IPS-11a (cell line): ENCODE data around the gene PPCDC.

Source experiments
- H3K4me3 ChIP-seq: one replicate; pipeline ENCODE4 v1.5.1; 2013; ENCODE audit warnings: low read depth, low read length, control low read depth

PPCDC gene, protein sequence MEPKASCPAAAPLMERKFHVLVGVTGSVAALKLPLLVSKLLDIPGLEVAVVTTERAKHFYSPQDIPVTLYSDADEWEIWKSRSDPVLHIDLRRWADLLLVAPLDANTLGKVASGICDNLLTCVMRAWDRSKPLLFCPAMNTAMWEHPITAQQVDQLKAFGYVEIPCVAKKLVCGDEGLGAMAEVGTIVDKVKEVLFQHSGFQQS

DNA sequence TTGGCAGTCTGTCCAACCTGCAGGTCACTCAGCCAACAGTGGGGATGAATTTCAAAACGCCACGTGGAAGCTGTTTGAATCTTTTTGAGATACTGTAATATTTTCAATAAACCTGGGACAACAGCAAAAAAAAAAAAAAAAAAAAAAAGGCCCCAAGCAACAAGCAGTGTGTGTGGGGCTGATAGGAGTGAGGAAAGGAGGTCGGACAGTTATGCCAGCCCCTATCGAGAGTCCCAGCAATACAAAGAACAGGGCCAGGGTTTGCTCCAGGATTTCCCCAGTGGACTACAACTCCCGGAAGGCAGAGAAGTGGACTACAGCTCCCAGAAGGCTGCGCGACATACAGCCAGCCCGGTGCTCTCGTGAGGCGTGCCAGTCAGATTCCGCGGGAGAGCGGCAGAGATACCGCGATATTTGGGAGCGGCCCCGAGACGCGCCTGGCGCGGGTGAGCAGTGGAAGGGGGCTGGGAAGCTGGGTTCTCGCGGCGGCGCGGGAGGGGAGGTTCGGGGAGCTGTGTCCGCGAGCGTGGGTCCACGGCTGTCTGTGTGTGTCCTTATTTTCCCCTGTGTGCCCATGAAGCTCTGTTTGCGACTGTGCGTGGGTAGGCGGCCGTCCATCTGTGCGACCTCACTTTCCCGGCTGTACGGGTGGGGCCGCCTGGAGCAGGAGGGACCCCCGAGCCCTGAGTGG, at the start of gene PPCDC:
PPCDC (plus strand) TSS at position 410 of the 691 bp plus-strand sequence. CDS start 4,729 bp downstream, outside the sequence.
- peak within 1 kb of the TSS; percentile 99 for H3K4me3 ChIP-seq

GRCh38 chr15:74976159-74976558, 47.2 kb upstream of the PPCDC start:
- H3K4me3 ChIP-seq: no peak overlapping the region

- no peak overlapping the region for H3K4me3 ChIP-seq
Measured at GRCh38 chr15:74977599-74977998, 45.8 kb upstream of the PPCDC start.

- H3K4me3 ChIP-seq: no peak overlapping the region
Measured at GRCh38 chr15:74978077-74978476, 45.3 kb upstream of the PPCDC start.

- no peak overlapping the region for H3K4me3 ChIP-seq
Measured at GRCh38 chr15:74978503-74978902, 44.9 kb upstream of the PPCDC start.

- H3K4me3 ChIP-seq: no peak overlapping the region
Measured at GRCh38 chr15:74982183-74982582, 41.2 kb upstream of the PPCDC start.

DNA sequence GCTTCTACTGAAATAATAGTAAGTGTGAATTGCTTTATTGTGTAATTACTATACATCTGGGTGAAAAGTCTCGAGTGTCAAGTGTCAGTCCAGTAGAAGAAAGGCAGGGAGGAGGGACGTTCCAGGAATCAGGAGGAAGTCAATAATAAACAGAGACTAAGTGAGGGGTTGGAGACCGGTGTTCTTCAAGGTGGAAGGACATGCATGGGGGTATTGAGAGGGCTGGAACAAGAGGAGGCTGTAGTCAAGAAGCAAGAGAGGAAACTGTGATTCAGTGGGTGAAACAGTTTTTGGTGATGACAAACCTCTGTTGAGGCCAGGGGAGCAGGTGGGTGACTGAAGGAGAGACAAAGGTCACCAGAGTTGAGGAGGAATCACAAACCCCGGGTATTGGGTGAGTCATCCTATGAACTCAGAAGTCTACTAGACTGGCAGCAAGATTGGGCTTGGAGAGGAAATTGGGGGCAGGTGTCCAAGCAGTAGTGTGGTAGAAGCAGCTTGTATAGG, 39.6 kb upstream of the PPCDC start:
- no peak overlapping the region for H3K4me3 ChIP-seq

DNA sequence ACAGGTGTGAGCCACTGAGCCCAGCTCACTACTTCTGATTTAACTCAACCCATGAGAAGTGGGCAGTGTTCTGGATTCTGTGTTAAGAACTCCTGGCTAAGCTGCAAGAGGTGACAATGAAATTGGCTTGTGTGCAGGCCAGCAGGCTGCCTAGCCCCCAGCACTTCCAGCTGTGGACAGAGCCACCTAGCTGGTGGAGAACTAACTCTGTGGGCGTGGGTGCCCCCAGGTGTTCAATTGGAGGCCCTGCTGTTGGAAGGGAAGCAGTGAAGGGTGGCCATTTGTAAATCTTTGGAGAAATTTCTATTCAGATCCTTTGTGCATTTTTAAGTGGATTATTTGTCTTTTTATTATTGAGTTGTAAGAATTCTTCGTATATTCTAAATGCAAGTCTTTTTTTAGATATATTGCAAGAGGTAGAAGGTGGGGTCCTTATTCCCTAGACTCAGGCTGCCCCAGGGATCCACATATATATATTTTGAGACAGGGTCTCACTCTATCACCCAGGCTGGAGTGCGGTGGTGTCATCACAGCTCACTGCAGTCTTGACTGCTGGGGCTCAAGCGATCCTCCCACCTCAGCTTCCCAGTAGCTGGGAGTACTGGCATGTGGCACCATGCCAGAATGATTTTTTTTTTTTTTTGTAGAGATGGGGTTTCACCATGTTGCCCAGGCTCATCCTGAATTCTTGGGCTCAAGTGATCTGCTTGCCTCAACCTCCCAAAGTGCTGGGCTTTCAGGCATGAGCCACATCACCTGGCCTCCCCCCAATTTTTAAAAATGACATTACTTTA, 35.2 kb upstream of the PPCDC start:
- H3K4me3 ChIP-seq: no peak overlapping the region

- H3K4me3 ChIP-seq: no peak overlapping the region
Measured at GRCh38 chr15:74989527-74989926, 33.9 kb upstream of the PPCDC start.

DNA sequence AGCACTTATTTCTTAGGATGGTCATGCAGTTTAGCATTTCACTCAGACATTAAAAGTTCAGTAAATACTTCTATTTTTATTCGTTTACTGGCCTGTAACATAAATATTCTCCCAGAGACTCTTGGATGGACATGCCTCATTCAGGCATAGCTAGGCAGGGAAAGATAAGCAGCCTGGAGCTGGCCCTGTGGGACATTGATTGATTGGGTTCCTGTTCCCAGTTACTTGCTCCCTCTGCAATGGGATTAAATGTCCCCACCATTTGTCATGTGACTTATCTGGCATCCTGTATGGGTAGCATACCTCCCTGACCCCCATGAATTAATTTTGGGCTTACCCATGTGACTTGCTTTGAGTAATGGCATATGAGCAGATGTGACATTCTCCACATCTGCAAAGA, 30.8 kb upstream of the PPCDC start:
- no peak overlapping the region for H3K4me3 ChIP-seq

DNA sequence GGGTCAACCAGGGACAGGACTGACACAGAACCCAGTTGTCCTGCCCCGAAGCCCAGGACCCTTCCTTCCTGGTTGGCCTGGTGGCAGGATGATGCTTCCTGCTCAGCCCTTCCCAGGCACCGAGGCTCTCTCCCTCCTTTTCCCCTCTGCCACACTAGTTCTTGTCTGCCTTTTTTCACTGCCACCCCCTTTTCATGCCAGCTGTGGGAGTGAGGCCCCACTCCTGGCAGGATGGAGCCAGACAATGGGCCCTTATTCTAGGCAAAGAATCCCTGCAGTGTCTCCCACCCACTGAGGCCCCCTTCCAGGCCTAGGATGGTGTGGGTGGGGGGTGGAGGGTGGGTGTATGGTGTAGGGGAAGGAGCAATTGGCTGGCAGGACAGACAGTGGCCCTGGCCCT, 29.2 kb upstream of the PPCDC start:
- no peak overlapping the region for H3K4me3 ChIP-seq

DNA sequence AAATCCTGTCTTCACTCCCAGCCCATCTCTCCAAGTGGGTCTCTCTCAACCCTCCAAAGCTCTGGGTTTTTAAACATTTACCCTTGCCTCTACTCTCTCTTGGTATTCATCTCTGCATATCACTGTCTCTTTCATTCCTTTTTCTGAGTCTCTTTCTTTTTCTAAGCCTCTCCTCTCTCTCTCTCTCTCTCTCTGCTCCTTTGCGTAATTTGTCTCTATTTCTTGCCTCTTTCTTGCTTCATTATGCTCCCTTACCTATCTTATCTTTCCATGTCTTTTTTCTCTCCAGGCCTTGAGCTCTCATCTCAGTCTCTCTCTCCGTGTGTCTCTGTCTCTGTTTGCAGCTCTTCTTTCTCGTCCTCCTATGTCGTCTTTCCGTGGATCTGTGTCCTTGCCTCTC, 28.7 kb upstream of the PPCDC start:
- no peak overlapping the region for H3K4me3 ChIP-seq

DNA sequence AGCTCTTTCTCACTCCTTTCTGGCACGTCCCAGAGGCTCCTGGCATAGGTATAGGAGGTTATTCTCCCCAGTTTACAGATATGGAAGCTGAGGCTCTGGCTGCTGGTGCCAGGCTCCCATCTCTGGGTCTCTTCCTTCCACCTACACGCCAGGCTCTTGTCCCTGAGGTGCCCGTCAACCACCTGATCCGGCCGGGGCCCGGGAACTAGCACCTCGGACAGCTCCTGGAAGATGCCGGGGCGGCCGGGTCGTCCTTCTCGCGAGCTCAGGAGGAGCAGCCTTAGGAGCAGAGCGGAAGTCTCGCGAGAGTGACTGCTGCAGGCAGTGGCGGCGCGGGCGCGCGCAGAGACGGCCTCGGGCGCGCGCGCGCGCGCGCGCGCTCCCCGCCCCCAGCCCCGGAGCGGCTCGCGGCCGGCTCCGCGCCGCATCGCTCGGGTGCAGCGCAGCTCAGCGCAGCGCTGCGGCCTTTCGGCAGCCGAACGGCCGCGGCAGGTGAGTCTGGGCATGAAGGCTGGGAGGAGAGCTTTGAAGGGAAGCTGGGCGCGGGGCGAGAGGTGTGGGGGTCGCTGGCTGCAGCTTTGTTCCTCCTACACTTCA, 28.1 kb upstream of the PPCDC start, which contains the start of gene SCAMP5:
SCAMP5 (plus strand) TSS at position 382 of the 597 bp plus-strand sequence. CDS start 16,277 bp downstream, outside the sequence.
- H3K4me3 ChIP-seq: peak within 1 kb of the TSS; percentile 81

- peak overlapping the region; percentile 81 for H3K4me3 ChIP-seq
Measured at GRCh38 chr15:74995779-74996765, 27.3 kb upstream of the PPCDC start.

- no peak overlapping the region for H3K4me3 ChIP-seq
Measured at GRCh38 chr15:74997141-74997540, 26.2 kb upstream of the PPCDC start.

DNA sequence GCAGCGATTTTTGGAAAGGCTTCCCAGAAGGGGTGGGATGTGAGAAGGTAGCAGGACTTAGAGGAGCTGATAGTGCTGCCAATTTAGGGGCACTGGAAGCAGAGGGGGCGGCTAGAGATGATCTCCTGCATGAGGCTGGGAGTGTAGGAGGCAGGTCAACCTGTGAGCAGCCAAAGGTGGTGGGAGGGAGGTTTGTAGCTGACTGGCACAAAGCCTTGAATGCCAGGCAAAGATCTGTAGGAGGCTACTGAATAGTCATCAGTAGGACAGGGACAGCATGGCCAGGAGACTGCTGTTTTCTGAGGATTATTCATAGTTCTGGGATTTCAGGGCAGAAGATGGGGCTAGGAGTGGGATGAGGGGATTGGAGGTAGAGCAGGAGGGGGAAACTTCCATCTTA, 25.8 kb upstream of the PPCDC start:
- H3K4me3 ChIP-seq: no peak overlapping the region

GRCh38 chr15:75001310-75001709, 22.1 kb upstream of the PPCDC start:
- no peak overlapping the region for H3K4me3 ChIP-seq

DNA sequence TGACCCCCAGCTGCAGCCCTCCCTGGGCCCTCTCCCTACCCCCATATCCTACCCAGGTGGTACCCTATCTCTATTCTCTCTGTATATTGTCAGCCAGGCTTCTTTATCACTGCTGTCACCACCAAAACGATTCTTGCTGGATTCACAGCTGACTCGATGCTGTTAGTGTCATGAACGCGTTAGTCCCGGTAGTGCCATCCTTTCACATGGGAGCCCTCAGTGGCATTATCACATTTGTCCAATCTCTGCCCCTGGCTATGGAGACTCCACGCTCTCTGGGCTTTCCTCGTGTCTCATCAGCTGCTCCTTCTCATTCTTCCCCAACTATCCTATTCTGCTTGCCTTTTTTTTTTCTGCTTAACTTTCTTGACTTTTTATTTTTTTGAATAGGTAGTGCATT, 21.0 kb upstream of the PPCDC start:
- no peak overlapping the region for H3K4me3 ChIP-seq

- no peak overlapping the region for H3K4me3 ChIP-seq
Measured at GRCh38 chr15:75007216-75007615, 16.2 kb upstream of the PPCDC start.

DNA sequence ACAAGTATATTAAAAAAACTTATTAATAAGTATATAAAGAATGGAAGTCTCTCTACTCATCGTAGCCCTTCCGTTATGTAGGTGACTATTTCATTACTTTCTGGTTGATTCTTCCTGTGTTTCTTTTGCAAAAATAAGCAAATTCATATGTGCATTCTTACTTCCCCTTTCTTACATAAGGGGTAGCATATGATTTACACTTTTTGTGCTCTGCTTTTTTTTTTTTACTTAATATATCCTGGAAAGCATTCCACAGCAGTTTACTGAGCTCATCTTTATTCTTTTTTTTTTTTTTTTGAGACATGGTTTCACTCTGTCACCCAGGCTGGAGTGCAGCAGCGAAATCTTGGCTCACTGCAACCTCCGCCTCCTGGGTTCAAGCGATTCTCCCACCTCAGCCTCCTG, 15.2 kb upstream of the PPCDC start:
- no peak overlapping the region for H3K4me3 ChIP-seq
